ENCODE results near the gene HTR1A.

DNA sequence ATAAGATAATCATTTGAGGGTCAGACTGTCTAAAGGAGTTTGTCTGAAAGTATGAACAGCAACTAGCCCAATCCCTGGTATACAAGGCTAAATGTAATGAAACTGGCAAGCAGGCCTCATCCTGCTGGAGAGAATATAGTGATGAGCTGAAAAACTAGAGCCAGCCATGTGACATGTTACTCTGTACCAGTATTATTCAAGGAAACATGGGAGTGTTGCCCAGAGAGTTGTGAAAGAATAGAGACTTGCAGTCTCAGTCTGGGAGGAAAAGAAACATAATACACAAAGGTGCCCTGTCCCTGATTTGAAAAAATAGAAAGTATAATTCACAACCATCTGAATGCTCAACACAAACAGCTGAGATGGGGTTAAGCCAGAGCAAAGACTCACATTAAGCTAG, 37.9 kb upstream of the HTR1A start:
- TF ChIP-seq EZH2 (IDR thresholded peaks at IDR 0.05; ENCODE audit: borderline replicate concordance, low read length): no peak
- TF ChIP-seq, protein P1, sequence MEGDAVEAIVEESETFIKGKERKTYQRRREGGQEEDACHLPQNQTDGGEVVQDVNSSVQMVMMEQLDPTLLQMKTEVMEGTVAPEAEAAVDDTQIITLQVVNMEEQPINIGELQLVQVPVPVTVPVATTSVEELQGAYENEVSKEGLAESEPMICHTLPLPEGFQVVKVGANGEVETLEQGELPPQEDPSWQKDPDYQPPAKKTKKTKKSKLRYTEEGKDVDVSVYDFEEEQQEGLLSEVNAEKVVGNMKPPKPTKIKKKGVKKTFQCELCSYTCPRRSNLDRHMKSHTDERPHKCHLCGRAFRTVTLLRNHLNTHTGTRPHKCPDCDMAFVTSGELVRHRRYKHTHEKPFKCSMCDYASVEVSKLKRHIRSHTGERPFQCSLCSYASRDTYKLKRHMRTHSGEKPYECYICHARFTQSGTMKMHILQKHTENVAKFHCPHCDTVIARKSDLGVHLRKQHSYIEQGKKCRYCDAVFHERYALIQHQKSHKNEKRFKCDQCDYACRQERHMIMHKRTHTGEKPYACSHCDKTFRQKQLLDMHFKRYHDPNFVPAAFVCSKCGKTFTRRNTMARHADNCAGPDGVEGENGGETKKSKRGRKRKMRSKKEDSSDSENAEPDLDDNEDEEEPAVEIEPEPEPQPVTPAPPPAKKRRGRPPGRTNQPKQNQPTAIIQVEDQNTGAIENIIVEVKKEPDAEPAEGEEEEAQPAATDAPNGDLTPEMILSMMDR (IDR thresholded peaks at IDR 0.05; ENCODE audit: low read length): no peak
